ENCODE results near the gene GNA12. TPM values are rescaled to one million over a fixed set of nuclear protein-coding genes. Genes with fewer than 3 reads are reported as not detected.

The GNA12 gene
- total and polyA plus RNA-seq, 9 of the 15 experiments (the other 6 are each of a cell fraction or from before 2014, with no cell fraction given): 0.65 to 32.7 (median 9.6) TPM

- peak; percentile 15; the same call in 1 of the 2 replicates for TF ChIP-seq MTA2 (IDR thresholded peaks at IDR 0.05; ENCODE audit: low read depth)
- TF ChIP-seq PKNOX1 (IDR thresholded peaks at IDR 0.05): peak; percentile 14; the same call in 1 of the 2 replicates
- TF ChIP-seq HNRNPLL (IDR thresholded peaks at IDR 0.05; ENCODE audit: low read depth, low read length, poor library complexity, severe bottlenecking): peak; percentile 24
- no peak for TF ChIP-seq POLR2AphosphoS5 (IDR thresholded peaks at IDR 0.05; ENCODE audit: control insufficient read depth, insufficient read depth, low read depth, low read length)
- peak; percentile 46; the same call in 1 of the 2 replicates for TF ChIP-seq DPF2 (IDR thresholded peaks at IDR 0.05)
- peak; percentile 42; the same call in 1 of the 2 replicates for TF ChIP-seq SMAD4 (CRISPR knock-in tag; conservative IDR thresholded peaks at IDR 0.05)
- 0 out of 2 replicates have a peak, but pooled peaks have one; percentile 66 for TF ChIP-seq MBD1 (CRISPR knock-in tag; IDR thresholded peaks at IDR 0.05)
- TF ChIP-seq L3MBTL2 (IDR thresholded peaks at IDR 0.05): peak; percentile 53; the same call in 1 of the 2 replicates
- no peak for TF ChIP-seq RBFOX2 (IDR thresholded peaks at IDR 0.05; ENCODE audit: low read depth, low read length)
- TF ChIP-seq ZNF639 (CRISPR knock-in tag; conservative IDR thresholded peaks at IDR 0.05 in 1 of 2, IDR thresholded peaks at IDR 0.05 in 1 of 2): peak in 1 of 2 experiments; percentile 33; a peak in 1 of 4 replicates
- peak; percentile 68 for TF ChIP-seq ARID1B (IDR thresholded peaks at IDR 0.05)
- no peak for TF ChIP-seq FOXP4 (CRISPR knock-in tag; IDR thresholded peaks at IDR 0.05; ENCODE audit: borderline replicate concordance)
- peak in 1 of 2 experiments; percentile 24 for TF ChIP-seq E2F6 (IDR thresholded peaks at IDR 0.05; ENCODE audit: borderline replicate concordance in 1 of 2, extremely low read depth in 1 of 2, insufficient read depth in 1 of 2, insufficient read length in 1 of 2, low read depth in 1 of 2, low read length in 1 of 2, poor library complexity in 1 of 2, severe bottlenecking in 1 of 2)
- peak; percentile 49 for TF ChIP-seq TCF3 (CRISPR knock-in tag; IDR thresholded peaks at IDR 0.05)
- TF ChIP-seq ZBTB43 (CRISPR knock-in tag; IDR thresholded peaks at IDR 0.05): no peak
Observed at GRCh38 chr7:2805213-2805944, 38.7 kb downstream of the GNA12 start (continued).

Measured in K562 (cell line).